GM12878 (cell line): ENCODE results near the gene KCTD6. TPM values are rescaled to one million over a fixed set of nuclear protein-coding genes. Genes with fewer than 3 reads are reported as not detected.

Experiments used
- ATAC-seq: fragments of 200-7000 bp; cut with Tn5 transposase; 3 replicates; pipeline ENCODE4 v1.9.1; 2020; ENCODE audit warnings: mild to moderate bottlenecking, moderate library complexity
- BruUV-seq: library from RNA; stranded (reverse); fragments of 400-500 nt; replicated peaks from 2 replicates; lab custom pipeline; 2021; lab: Mats Ljungman, UMichigan
- CTCF ChIA-PET: fragments of 300-600 bp; sonication (Branson Sonifier 250); formaldehyde crosslinking; extraction: SDS; loops from one replicate; lab custom pipeline; 2021; ENCODE audit warnings: inconsistent platforms; lab: Yijun Ruan, JAX
- POLR2A ChIA-PET: fragments of 350-600 bp; formaldehyde crosslinking; extraction: SDS; loops from one replicate; lab custom pipeline; 2021; ENCODE audit warnings: inconsistent platforms; lab: Charles Lee
- RAD21 ChIA-PET: fragments of 300-600 bp; sonication (Branson Sonifier 250); formaldehyde crosslinking; loops from one replicate; lab custom pipeline; 2023; ENCODE audit warnings: antibody characterized with exemption; ENCODE audit not compliant: unreplicated experiment; lab: Charles Lee
- SMC1A ChIA-PET: fragments of 300-600 bp; sonication (Branson Sonifier 250); formaldehyde crosslinking; loops from one replicate; lab custom pipeline; 2023; ENCODE audit not compliant: unreplicated experiment, uncharacterized antibody; lab: Charles Lee
- DNase-seq: peaks from one replicate; pipeline ENCODE4 v3.0.0-alpha.2; 2011; ENCODE audit warnings: low read depth, low spot score
- FAIRE-seq: peaks from 3 replicates; lab custom pipeline; 2011; peaks lifted over from hg19 to GRCh38; lab: Jason Lieb, UNC
- H2AFZ ChIP-seq: 2 replicates; pipeline ENCODE4 v1.6.0; 2011; ENCODE audit warnings: low read depth, low read length, control low read depth; ENCODE audit not compliant: control insufficient read depth
- H3K27ac ChIP-seq: 2 replicates; pipeline ENCODE4 v1.5.1; 2011; ENCODE audit warnings: control low read depth; ENCODE audit not compliant: control insufficient read depth, insufficient read depth
- H3K27me3 ChIP-seq, 2 experiments: replicated peaks in 1 of 2; 2 replicates each; pipeline versions ENCODE4 v1.6.0 to v1.6.1; 2011; ENCODE audit warnings: low read length in 1 of 2; ENCODE audit not compliant: control insufficient read depth in 2 of 2, insufficient read depth in 2 of 2
- H3K36me3 ChIP-seq, 2 experiments: 2 replicates each; pipeline ENCODE4 v1.5.1; 2011; ENCODE audit warnings: low read length in 1 of 2; ENCODE audit not compliant: control insufficient read depth in 2 of 2, insufficient read depth in 2 of 2
- H3K4me1 ChIP-seq: 2 replicates; pipeline ENCODE4 v1.6.1; 2011; ENCODE audit warnings: mild to moderate bottlenecking, low read length, moderate library complexity, mixed read lengths; ENCODE audit not compliant: control insufficient read depth, insufficient read depth
- H3K4me2 ChIP-seq: 2 replicates; pipeline ENCODE4 v1.6.0; 2011; ENCODE audit warnings: control low read depth; ENCODE audit not compliant: control insufficient read depth, insufficient read depth
- H3K4me3 ChIP-seq: fragments of 200-600 bp; sonication (generic); 2 replicates; pipeline ENCODE4 v1.5.1; 2016
- H3K79me2 ChIP-seq: 2 replicates; pipeline ENCODE4 v1.6.0; 2011; ENCODE audit warnings: low read length; ENCODE audit not compliant: control insufficient read depth, insufficient read depth
- H3K9ac ChIP-seq: 2 replicates; pipeline ENCODE4 v1.8.0; 2011; ENCODE audit warnings: low read length, control low read depth, mixed read lengths; ENCODE audit not compliant: control insufficient read depth, insufficient read depth
- H3K9me3 ChIP-seq: replicated peaks from 3 replicates; pipeline ENCODE4 v1.5.1; 2011; ENCODE audit warnings: mild to moderate bottlenecking, low read length; ENCODE audit not compliant: control insufficient read depth, insufficient read depth
- H4K20me1 ChIP-seq: 2 replicates; pipeline ENCODE4 v1.6.0; 2011; ENCODE audit not compliant: control insufficient read depth, insufficient read depth
- ATF3 ChIP-seq: IDR thresholded peaks from 2 replicates; pipeline ENCODE4 v1.6.1; 2011; ENCODE audit warnings: low read depth, mild to moderate bottlenecking, low read length, moderate library complexity, borderline replicate concordance; ENCODE audit errors: extremely low read depth
- MEF2A ChIP-seq: IDR thresholded peaks from 2 replicates; pipeline ENCODE4 v1.6.1; 2011; ENCODE audit warnings: low read depth, mild to moderate bottlenecking, low read length, moderate library complexity; ENCODE audit not compliant: insufficient read depth
- MTA2 ChIP-seq: fragments of 450-650 bp; IDR thresholded peaks from 2 replicates; pipeline ENCODE4 v1.6.1; 2016; ENCODE audit warnings: low read depth, mild to moderate bottlenecking, moderate library complexity
- PKNOX1 ChIP-seq: fragments of 450-650 bp; IDR thresholded peaks from 2 replicates; pipeline ENCODE4 v1.6.1; 2016; ENCODE audit warnings: mild to moderate bottlenecking
- RB1 ChIP-seq: fragments of 450-650 bp; formaldehyde crosslinking; IDR thresholded peaks from 2 replicates; pipeline ENCODE4 v1.6.1; 2017; ENCODE audit warnings: mild to moderate bottlenecking, borderline replicate concordance
- RFX5 ChIP-seq: IDR thresholded peaks from 2 replicates; pipeline ENCODE4 v1.6.1; 2011; ENCODE audit warnings: low read depth, low read length, improper control_type of control experiment
- YBX1 ChIP-seq: fragments of 450-650 bp; IDR thresholded peaks from 2 replicates; pipeline ENCODE4 v1.6.1; 2016; ENCODE audit warnings: antibody characterized with exemption
- WGBS: methylation state at CpG from one replicate; pipeline ENCODE4 v1.1.6; 2016; ENCODE audit warnings: low lambda C conversion rate; ENCODE audit not compliant: insufficient replicate concordance, insufficient coverage; ENCODE audit errors: missing lambda C conversion rate; 5-methylcytosine and 5-hydroxymethylcytosine counted together
- in situ Hi-C: fragments of 300-500 bp; cut with MboI; formaldehyde crosslinking; loops from 9 replicates; pipeline ENCODE4 v1.14.3; 2018; ENCODE audit warnings: mixed read lengths
- intact Hi-C: fragments of 100-400 bp; cut with micrococcal nuclease; formaldehyde crosslinking; loops from one replicate; pipeline ENCODE4 v1.14.2; 2022; ENCODE audit not compliant: unreplicated experiment
- polyA plus RNA-seq, 11 experiments: library from polyadenylated mRNA; depleted of rRNA in 4 of 11; unstranded in 6 of 11; stranded (reverse) in 5 of 11; fragments of >200 nt; fragmentation: Nextera tagmentation in 4 of 11; fragmentation: Illumina TruSeq in 1 of 11; extraction: Ambion mirVana in 4 of 11; extraction: Trizol in 1 of 11; gene quantifications; 1 replicate in 1 of 11; 2 replicates in 10 of 11; pipeline versions ENCODE4 v1.2.1 to v1.2.3, GENCODE V29; 2011 to 2016; ENCODE audit warnings: inconsistent platforms in 2 of 11, missing spikeins in 2 of 11, low read depth in 1 of 11
- total RNA-seq, 4 experiments: library from RNA; depleted of rRNA in 3 of 4; stranded (reverse); fragments of >200 nt in 3 of 4; fragmentation: Illumina TruSeq in 1 of 4; extraction: Trizol in 1 of 4; gene quantifications; 2 replicates each; pipeline versions ENCODE4 v1.2.1 to v1.2.3, GENCODE V29; 2013 to 2021

Gene KCTD6
- total and polyA plus RNA-seq, 10 of the 15 experiments (the other 5 are each of a cell fraction or from before 2014, with no cell fraction given): 5.2 to 10.7 (median 8.7) TPM

- TF ChIP-seq RFX5: no peak
- no peak for TF ChIP-seq PKNOX1
- TF ChIP-seq RB1: no peak
- TF ChIP-seq MEF2A: no peak
- no peak for TF ChIP-seq YBX1
- no peak for TF ChIP-seq MTA2
- TF ChIP-seq ATF3: no peak
Observed at GRCh38 chr3:58488967-58489366, 2.9 kb upstream of the KCTD6 start.

More at GRCh38 chr3:58488967-58489366, 2.9 kb upstream of the KCTD6 start:
- Histone ChIP-seq H3K27ac (no peak overlapping the region), H4K20me1 (no peaks in the 10 kb centered on the region), H3K79me2 (peaks cover 3% of the 10 kb centered on the region), H3K9ac (no peak overlapping the region), H2AFZ (no peak overlapping the region), H3K4me1 (peaks cover 5% of the 10 kb centered on the region), H3K36me3 (no peaks in the 10 kb centered on the region), H3K9me3 (no peaks in the 10 kb centered on the region), H3K4me2 (no peak overlapping the region), H3K4me3 (no peak overlapping the region), H3K27me3 (peaks cover 0 to 1% of the 10 kb centered on the region in 2 experiments; a peak in 3 of 4 replicates)
- ChIA-PET CTCF (interaction anchor here (1.0 kb wide), 1 partner anchor 183 kb away, joined by 4 read pairs; the partner anchor contains the start of genes HTD2 and RPP14), SMC1A (interaction anchor here (1.2 to 1.4 kb wide), 2 partner anchors 45 to 155 kb away, joined by 3 to 4 read pairs; no protein-coding TSS in a partner anchor), RAD21 (no interaction called here), POLR2A (no interaction called here)
- ATAC-seq (no peak), DNase-seq (no peak), FAIRE-seq (no peak)
- 0% methylated on average over 2 of the region's 2 CpGs for WGBS
- no TSS peak for BruUV-seq
- in situ Hi-C loops (loop anchor here (5.0 kb wide), 1 partner anchor 162 kb away; no protein-coding TSS in a partner anchor), intact Hi-C loops (no loop called here)
